GM12878 (cell line): Measurements from ENCODE around the gene FITM1. TPM values are rescaled to one million over a fixed set of nuclear protein-coding genes. Genes with fewer than 3 reads are reported as not detected.

Source experiments
- CREM ChIP-seq: IDR thresholded peaks from 2 replicates; pipeline ENCODE4 v1.6.1; 2014; ENCODE audit warnings: antibody characterized with exemption, low read depth
- CUX1 ChIP-seq: IDR thresholded peaks from 2 replicates; pipeline ENCODE4 v1.6.1; 2012; ENCODE audit warnings: improper control_type of control experiment, low read depth, low read length; ENCODE audit not compliant: insufficient replicate concordance
- GABPA ChIP-seq: IDR thresholded peaks from 2 replicates; pipeline ENCODE4 v1.6.1; 2014; ENCODE audit warnings: antibody characterized with exemption, low read depth, mild to moderate bottlenecking, inconsistent platforms
- HDGF ChIP-seq: fragments of 450-650 bp; IDR thresholded peaks from 2 replicates; pipeline ENCODE4 v1.6.1; 2016; ENCODE audit warnings: antibody characterized with exemption
- KDM1A ChIP-seq: fragments of 200-600 bp; sonication (generic); IDR thresholded peaks from 2 replicates; pipeline ENCODE4 v1.6.1; 2016; ENCODE audit warnings: borderline replicate concordance
- NFYB ChIP-seq: IDR thresholded peaks from 2 replicates; pipeline ENCODE4 v1.6.1; 2011; ENCODE audit warnings: low read depth, mild to moderate bottlenecking, low read length, improper control_type of control experiment, moderate library complexity; ENCODE audit not compliant: insufficient read depth
- POLR2AphosphoS5 ChIP-seq: IDR thresholded peaks from 2 replicates; pipeline ENCODE4 v1.6.1; 2011; ENCODE audit warnings: mild to moderate bottlenecking, low read length, inconsistent platforms
- PRDM15 ChIP-seq: fragments of 450-650 bp; formaldehyde crosslinking; IDR thresholded peaks from 2 replicates; pipeline ENCODE4 v1.4.0; 2020; ENCODE audit warnings: mild to moderate bottlenecking, moderate library complexity
- RELB ChIP-seq: fragments of 450-650 bp; IDR thresholded peaks from 2 replicates; pipeline ENCODE4 v1.6.1; 2017; ENCODE audit warnings: low read depth, mild to moderate bottlenecking, moderate library complexity
- SIX5 ChIP-seq: IDR thresholded peaks from 2 replicates; pipeline ENCODE4 v1.6.1; 2011; ENCODE audit warnings: mild to moderate bottlenecking, low read depth, low read length, moderate library complexity; ENCODE audit not compliant: severe bottlenecking
- STAT3 ChIP-seq: IDR thresholded peaks from 2 replicates; pipeline ENCODE4 v1.6.1; 2011; ENCODE audit warnings: low read depth, low read length, improper control_type of control experiment
- USF1 ChIP-seq: IDR thresholded peaks from 2 replicates; pipeline ENCODE4 v1.6.1; 2011; ENCODE audit warnings: borderline replicate concordance, low read depth, mild to moderate bottlenecking, moderate library complexity, mixed read lengths, low read length; ENCODE audit not compliant: insufficient read depth; ENCODE audit errors: extremely low read length
- ZNF217 ChIP-seq: fragments of 450-650 bp; IDR thresholded peaks from 2 replicates; pipeline ENCODE4 v1.6.1; 2017; ENCODE audit warnings: antibody characterized with exemption, mild to moderate bottlenecking
- polyA plus RNA-seq, 11 experiments: library from polyadenylated mRNA; depleted of rRNA in 4 of 11; unstranded in 6 of 11; stranded (reverse) in 5 of 11; fragments of >200 nt; fragmentation: Nextera tagmentation in 4 of 11; fragmentation: Illumina TruSeq in 1 of 11; extraction: Ambion mirVana in 4 of 11; extraction: Trizol in 1 of 11; gene quantifications; 1 replicate in 1 of 11; 2 replicates in 10 of 11; pipeline versions ENCODE4 v1.2.1 to v1.2.3, GENCODE V29; 2011 to 2016; ENCODE audit warnings: inconsistent platforms in 2 of 11, missing spikeins in 2 of 11, low read depth in 1 of 11
- total RNA-seq, 4 experiments: library from RNA; depleted of rRNA in 3 of 4; stranded (reverse); fragments of >200 nt in 3 of 4; fragmentation: Illumina TruSeq in 1 of 4; extraction: Trizol in 1 of 4; gene quantifications; 2 replicates each; pipeline versions ENCODE4 v1.2.1 to v1.2.3, GENCODE V29; 2013 to 2021

FITM1 gene
- total and polyA plus RNA-seq, 10 of the 15 experiments (the other 5 are each of a cell fraction or from before 2014, with no cell fraction given): 0.11 to 1.9 (median 0.45) TPM; not detected in 2

GRCh38 chr14:24114532-24115421 is 15.7 kb upstream of the FITM1 start, which contains the start of the genes DCAF11 and NRL (continued):
- TF ChIP-seq CUX1: no peak
- peak; percentile 98 for TF ChIP-seq HDGF
- no peak for TF ChIP-seq KDM1A
- no peak for TF ChIP-seq ZNF217
- no peak for TF ChIP-seq GABPA
- peak; percentile 91 for TF ChIP-seq USF1
- no peak for TF ChIP-seq STAT3
- peak; percentile 63 for TF ChIP-seq POLR2AphosphoS5
- peak; percentile 99 for TF ChIP-seq NFYB
- TF ChIP-seq RELB: peak; percentile 39; the same call in 1 of the 2 replicates
- TF ChIP-seq SIX5: no peak
- TF ChIP-seq PRDM15 (CRISPR knock-in tag): no peak
- peak; percentile 97 for TF ChIP-seq CREM
